Measurements from ENCODE around the gene CADPS2. TPM values are rescaled to one million over a fixed set of nuclear protein-coding genes. Genes with fewer than 3 reads are reported as not detected.

CADPS2 gene
- total RNA-seq, 1 donor: 27.2 TPM

DNA sequence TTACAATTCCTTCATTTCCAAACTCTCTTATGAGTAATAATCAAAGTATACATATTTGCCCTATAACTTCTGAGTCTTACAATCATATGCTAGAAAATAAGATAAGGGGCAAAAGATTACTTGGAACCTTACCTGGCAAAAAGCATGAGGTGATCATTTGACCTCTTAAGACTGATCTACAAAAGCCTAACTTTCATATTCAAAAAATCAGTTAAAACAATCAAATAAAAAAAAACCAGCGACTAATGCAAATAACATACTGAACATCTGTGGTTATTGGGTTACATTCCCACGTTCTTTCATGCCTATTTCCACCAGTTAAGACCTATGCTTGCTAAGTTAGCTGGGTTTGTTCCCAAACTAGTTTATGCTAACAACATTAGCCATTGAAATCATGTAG, 375.0 kb downstream of the CADPS2 start:
- no peak for DNase-seq (ENCODE audit: low read depth)
- TF ChIP-seq CTCF (IDR thresholded peaks at IDR 0.05; ENCODE audit: insufficient read depth, low read depth, low read length): no peak
- no peak overlapping the region for H3K4me3 ChIP-seq (ENCODE audit: low read depth, low read length)

DNA sequence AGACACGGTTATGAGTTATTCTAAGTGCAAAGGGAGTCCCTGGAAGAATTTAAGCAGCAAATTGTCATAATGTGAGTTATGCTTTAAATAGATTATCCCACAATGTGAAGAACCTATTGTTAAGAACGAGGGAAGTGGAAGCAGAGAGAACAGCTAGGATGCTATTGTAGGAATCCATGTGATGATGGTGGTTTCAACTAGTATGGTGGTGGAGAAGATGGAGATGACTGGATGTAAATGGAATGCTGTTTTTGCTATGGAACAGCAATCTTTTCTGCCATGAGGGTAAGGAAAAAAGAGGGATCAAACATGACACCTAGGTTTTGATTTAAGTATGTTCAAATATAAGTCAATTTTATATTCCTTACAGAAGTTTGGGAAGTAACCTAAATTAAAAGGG, 378.7 kb downstream of the CADPS2 start:
- no peak overlapping the region for H3K4me3 ChIP-seq (ENCODE audit: low read depth, low read length)
- no peak for TF ChIP-seq CTCF (IDR thresholded peaks at IDR 0.05; ENCODE audit: insufficient read depth, low read depth, low read length)
- DNase-seq (ENCODE audit: low read depth): no peak

- no peak overlapping the region for H3K4me3 ChIP-seq (ENCODE audit: low read depth, low read length)
- DNase-seq (ENCODE audit: low read depth): no peak
- TF ChIP-seq CTCF (IDR thresholded peaks at IDR 0.05; ENCODE audit: insufficient read depth, low read depth, low read length): no peak
These were observed 394.3 kb downstream of the CADPS2 start for GRCh38 chr7:122492007-122492406.

- DNase-seq (ENCODE audit: low read depth): no peak
- no peak for TF ChIP-seq CTCF (IDR thresholded peaks at IDR 0.05; ENCODE audit: insufficient read depth, low read depth, low read length)
These were observed 398.0 kb downstream of the CADPS2 start for GRCh38 chr7:122488241-122488640.

DNA sequence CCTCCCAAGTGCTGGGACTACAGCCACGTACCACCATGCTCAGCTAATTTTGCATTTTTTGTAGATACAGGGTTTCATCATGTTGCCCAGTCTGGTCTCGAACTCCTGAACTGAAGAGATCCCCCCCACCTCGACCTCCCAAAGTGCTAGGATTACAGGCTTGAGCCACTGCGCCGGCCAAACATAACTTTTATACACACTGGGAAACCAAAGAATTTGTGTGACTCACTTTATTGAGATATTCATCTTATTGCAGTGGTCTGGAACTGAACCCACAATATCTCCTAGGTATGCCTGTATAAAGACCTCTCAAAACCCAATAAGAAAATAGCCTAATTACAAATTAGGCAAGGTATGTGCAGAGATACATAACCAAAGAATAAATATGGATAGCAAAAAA, 399.1 kb downstream of the CADPS2 start:
- TF ChIP-seq CTCF (IDR thresholded peaks at IDR 0.05; ENCODE audit: insufficient read depth, low read depth, low read length): no peak
- DNase-seq (ENCODE audit: low read depth): peak; percentile 2
- no peak overlapping the region for H3K4me3 ChIP-seq (ENCODE audit: low read depth, low read length)

More at GRCh38 chr7:122488241-122488640, 398.0 kb downstream of the CADPS2 start:
- no peak overlapping the region for H3K4me3 ChIP-seq (ENCODE audit: low read depth, low read length)

- no peak overlapping the region for H3K4me3 ChIP-seq (ENCODE audit: low read depth, low read length)
- TF ChIP-seq CTCF (IDR thresholded peaks at IDR 0.05; ENCODE audit: insufficient read depth, low read depth, low read length): no peak
- peak; percentile 78 for DNase-seq (ENCODE audit: low read depth)
These were observed 400.4 kb downstream of the CADPS2 start for GRCh38 chr7:122485856-122486255.

GRCh38 chr7:122482212-122482611, 404.0 kb downstream of the CADPS2 start:
- no peak for TF ChIP-seq CTCF (IDR thresholded peaks at IDR 0.05; ENCODE audit: insufficient read depth, low read depth, low read length)
- H3K4me3 ChIP-seq (ENCODE audit: low read depth, low read length): no peak overlapping the region

More at GRCh38 chr7:122482212-122482611, 404.0 kb downstream of the CADPS2 start:
- DNase-seq (ENCODE audit: low read depth): no peak
